Gastrocnemius medialis (tissue), 4 donors: Measurements from ENCODE around the gene B3GNT4.

Source experiments
- CTCF ChIP-seq, 5 experiments: fragments of 450-650 bp in 3 of 5; fragments of 200-600 bp in 2 of 5; sonication (generic) in 2 of 5; IDR thresholded peaks in 4 of 5; conservative IDR thresholded peaks in 1 of 5; 1 replicate in 4 of 5; 2 replicates in 1 of 5; pipeline ENCODE4 v1.5.1; 2016 to 2019; ENCODE audit warnings: antibody characterized with exemption in 5 of 5, mild to moderate bottlenecking in 3 of 5, moderate library complexity in 3 of 5
- POLR2A ChIP-seq, 2 donors: fragments of 450-650 bp; IDR thresholded peaks; one replicate each; pipeline ENCODE4 v1.6.1; 2017; ENCODE audit warnings: antibody characterized with exemption in 2 of 2, mild to moderate bottlenecking in 2 of 2, moderate library complexity in 2 of 2

- TF ChIP-seq CTCF (IDR thresholded peaks at IDR 0.05 in 4 of 5, conservative IDR thresholded peaks at IDR 0.05 in 1 of 5), result no peak
- no peak for TF ChIP-seq POLR2A (IDR thresholded peaks at IDR 0.05)
Observed at GRCh38 chr12:122192441-122192840, 11.1 kb upstream of the B3GNT4 start.
